ENCODE data around the gene MSLN.
"Not testable (repeated sequence)": the region's sequence is repeated elsewhere in the genome, so short reads cannot be mapped to it uniquely, and the experiment has no call there.

The MSLN gene

DNA sequence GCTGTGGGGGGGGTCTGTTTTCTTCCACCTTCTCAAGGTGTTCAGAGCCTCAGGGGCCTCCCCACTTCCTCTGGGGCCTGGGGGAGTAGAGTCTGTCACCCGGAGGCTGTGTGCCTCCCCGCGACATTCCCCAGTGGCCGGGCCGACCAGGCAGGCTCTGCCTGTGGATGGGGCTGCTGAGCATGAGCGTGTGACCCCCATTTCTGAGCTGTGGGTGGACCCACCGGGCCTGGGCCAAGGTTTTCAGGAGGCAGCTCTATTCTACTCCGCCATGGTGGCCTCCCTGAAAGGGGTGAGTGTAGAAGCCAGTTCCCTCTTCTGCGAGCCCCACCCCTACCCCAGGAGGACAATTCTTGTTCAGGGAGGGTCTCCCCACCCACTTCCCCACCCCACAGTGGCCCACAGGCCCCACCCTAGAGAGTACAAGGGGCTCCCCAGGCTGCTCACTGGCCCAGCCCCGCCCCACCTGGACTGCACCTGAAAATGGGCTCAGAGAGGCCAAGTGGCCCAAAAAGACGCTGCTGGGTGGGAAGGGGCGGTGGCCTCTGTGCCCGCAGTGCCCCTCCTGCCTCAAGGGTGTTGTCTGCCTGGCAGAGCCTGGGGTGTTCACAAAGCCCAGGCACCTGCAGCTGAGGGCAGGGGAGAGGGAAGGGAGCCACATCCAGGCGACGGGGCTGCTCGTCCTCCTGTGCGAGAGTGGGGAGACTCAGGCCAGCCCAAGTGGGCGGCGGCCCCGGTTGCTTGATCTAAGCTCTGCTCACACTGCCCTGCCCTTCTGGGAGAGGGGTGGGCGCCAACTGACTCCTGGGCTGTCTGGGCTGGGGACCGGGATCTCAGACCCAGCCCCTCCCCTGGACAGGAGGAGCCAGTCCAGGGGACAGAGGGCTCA is 1.3 kb downstream of the MSLN start:
- DNase-seq = no peak

DNA sequence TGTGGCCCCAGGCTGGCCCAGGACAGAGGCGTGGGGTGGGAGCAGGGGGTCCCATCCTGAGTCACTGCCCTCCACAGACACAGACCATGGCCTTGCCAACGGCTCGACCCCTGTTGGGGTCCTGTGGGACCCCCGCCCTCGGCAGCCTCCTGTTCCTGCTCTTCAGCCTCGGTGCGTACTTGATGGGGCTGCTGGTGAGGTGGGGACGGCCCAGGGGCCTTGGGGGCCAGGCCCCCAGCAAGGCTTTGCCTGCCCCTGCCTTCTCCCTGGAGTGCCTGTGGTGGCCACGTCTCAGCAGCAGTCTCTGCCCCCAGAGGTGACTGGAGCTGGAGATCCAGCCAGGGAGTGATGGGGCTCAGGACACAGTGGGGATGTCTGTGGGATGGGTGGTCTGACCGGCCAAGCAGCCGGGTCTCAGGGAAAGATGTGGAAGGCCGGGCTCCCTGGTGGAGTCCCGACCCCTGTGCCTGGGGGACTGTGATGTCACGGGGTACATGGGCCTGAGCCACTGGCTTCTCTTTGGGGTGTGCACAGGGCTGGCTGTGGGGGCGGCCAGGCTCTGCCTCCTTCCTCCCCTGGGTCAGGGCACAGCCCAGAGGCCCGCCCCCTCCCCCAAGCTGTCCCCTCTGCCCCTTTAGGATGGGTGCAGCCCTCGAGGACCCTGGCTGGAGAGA is 2.2 kb downstream of the MSLN start:
- DNase-seq = no peak

DNA sequence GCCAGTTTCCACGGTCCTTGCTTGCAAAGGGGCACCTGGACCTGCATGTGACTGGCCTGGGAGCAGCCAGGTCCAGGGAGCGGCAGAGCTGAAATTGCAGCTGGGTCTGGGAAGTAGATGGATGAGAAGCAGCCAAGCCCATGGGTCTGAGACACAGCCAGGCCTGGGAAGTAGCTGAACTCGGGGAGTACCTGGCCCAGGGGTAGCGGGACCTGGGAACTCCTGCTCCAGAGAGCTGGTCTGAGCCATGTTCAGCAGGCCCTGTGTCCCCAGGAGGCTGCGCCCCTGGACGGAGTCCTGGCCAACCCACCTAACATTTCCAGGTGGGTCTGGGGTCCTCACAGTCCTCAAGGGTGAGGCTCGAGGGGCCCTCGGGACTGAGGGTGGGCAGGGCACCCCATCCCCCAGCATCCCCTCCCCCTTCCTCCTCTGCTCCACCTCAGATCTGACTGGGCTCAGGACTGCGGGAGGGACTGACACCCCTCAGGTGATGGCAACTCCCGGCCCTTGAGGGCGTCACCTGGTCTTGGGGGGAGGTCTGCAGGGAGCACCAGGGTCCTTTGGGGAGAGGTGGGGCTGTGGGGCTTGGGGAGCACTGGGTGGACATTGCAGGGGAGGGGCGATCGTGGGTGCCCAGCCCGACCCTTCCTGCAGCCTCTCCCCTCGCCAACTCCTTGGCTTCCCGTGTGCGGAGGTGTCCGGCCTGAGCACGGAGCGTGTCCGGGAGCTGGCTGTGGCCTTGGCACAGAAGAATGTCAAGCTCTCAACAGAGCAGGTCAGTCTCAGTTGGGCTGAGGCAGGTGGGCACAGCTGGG is 3.0 kb downstream of the MSLN start:
- no peak for DNase-seq

DNA sequence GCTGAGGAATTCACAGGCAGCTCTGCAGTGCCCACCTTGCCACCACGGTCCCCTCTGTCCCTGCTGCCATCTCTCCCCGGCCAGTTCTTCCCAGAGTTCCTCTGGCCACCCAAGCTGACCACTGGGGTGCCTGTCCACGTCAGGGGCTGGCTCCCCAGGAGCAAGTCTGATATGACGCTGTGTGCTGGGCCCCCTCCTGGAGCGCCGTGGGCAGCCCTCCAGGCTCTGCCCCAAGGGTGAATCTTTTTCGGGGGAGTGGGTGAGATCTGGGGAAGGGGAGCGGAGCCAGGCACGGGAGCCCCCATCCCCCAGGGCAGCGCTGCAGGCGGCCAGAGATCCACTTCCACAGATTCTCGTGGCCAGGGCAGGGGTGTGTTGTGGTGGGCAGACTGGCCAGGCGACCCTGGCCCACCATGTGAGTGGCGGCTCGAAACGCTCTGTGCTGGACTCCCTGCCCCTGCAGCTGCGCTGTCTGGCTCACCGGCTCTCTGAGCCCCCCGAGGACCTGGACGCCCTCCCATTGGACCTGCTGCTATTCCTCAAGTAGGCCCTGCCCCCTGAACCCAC is 3.7 kb downstream of the MSLN start:
- DNase-seq = no peak

DNA sequence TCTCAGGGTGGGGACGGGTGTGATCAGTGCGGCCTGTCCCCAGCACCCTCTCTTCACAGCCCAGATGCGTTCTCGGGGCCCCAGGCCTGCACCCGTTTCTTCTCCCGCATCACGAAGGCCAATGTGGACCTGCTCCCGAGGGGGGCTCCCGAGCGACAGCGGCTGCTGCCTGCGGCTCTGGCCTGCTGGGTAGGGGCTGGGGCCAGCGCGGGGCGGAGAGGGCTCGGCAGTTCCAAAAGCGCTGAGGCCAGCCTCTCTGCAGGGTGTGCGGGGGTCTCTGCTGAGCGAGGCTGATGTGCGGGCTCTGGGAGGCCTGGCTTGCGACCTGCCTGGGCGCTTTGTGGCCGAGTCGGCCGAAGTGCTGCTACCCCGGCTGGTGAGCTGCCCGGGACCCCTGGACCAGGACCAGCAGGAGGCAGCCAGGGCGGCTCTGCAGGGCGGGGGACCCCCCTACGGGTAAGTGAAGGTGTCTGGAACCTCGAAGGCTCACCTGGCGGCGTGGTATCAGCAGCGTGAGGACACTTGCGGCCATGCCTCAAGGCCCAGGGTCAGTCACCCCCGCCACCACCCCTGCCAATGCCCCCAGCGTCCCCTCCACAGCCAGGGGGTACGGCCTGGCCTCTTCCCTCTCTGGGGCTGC is 4.4 kb downstream of the MSLN start:
- no peak for DNase-seq

DNA sequence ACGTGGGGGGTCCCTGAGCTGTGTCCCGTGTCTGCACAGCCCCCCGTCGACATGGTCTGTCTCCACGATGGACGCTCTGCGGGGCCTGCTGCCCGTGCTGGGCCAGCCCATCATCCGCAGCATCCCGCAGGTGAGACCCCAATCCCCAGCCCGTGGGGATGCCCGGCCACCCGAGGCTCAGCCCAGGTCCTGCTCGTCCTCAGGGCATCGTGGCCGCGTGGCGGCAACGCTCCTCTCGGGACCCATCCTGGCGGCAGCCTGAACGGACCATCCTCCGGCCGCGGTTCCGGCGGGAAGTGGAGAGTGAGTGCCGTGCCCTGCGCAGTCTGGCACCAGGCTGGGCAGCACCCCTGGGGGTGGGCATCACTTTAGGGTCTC is 4.9 kb downstream of the MSLN start:
- no peak for DNase-seq

DNA sequence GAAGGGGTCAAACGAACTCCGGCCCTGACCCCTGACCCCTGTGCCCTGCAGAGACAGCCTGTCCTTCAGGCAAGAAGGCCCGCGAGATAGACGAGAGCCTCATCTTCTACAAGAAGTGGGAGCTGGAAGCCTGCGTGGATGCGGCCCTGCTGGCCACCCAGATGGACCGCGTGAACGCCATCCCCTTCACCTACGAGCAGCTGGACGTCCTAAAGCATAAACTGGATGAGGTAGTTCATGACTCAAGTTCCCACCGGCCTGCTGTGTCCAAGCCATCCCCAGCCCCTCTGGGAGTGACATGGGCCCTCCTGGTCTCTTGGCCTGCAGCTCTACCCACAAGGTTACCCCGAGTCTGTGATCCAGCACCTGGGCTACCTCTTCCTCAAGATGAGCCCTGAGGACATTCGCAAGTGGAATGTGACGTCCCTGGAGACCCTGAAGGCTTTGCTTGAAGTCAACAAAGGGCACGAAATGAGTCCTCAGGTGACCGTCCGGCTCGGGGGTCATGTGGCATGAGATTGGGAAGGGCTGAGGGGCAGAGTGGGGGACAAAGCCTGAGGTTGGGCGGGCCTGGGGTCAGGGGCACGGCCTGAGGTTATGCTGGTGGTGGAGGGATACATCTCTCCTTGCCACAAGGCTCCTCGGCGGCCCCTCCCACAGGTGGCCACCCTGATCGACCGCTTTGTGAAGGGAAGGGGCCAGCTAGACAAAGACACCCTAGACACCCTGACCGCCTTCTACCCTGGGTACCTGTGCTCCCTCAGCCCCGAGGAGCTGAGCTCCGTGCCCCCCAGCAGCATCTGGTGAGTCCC is 5.7 kb downstream of the MSLN start:
- DNase-seq = no peak

DNA sequence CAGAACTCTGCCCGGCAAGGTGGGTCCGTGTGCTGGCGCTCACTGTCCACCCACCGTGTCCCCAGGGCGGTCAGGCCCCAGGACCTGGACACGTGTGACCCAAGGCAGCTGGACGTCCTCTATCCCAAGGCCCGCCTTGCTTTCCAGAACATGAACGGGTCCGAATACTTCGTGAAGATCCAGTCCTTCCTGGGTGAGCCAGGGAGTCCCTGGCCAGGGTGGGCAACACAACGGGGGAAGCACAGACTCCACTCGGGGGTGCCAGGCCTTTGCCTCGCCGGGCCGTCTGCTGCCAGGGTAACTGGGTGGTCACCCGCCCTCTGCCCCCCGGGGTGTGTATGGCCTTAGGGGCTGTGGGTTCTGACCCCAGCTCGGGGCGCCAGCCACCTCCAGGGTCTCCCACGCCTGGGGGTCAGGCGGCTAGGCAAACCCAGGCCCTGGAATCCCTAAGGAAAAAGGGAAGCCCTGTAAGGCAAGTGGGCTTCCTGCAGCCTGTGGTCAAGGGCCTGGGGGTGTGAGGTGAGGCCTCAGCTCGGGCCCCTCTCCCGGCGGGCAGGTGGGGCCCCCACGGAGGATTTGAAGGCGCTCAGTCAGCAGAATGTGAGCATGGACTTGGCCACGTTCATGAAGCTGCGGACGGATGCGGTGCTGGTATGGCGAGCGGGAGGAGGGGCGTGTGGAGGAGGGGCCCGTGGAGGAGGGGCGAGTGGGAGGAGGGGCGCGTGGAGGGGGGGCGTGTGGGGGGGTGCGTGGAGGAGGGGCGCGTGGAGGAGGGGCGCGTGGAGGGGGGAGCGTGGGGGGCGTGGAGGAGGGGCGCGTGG is 6.5 kb downstream of the MSLN start:
- DNase-seq = no peak

DNA sequence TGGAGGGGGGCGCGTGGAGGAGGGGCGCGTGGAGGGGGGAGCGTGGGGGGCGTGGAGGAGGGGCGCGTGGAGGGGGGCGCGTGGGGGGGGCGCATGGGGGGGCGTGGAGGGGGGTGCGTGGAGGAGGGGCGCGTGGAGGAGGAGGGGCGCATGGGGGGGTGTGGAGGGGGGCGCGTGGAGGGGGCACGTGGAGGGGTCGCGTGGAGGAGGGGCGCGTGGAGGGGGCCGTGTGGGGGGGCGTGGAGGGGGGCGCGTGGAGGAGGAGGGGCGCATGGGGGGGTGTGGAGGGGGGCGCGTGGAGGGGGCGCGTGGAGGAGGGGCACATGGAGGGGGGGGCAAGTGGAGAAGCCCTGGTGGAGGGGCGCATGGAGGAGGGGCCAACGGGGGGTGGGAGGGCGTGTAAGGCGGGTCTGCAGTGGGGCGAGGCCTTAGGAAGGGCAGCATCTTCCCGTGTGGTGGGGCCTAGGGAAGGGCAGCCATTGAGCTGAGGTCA is 7.3 kb downstream of the MSLN start:
- no peak for DNase-seq

DNA sequence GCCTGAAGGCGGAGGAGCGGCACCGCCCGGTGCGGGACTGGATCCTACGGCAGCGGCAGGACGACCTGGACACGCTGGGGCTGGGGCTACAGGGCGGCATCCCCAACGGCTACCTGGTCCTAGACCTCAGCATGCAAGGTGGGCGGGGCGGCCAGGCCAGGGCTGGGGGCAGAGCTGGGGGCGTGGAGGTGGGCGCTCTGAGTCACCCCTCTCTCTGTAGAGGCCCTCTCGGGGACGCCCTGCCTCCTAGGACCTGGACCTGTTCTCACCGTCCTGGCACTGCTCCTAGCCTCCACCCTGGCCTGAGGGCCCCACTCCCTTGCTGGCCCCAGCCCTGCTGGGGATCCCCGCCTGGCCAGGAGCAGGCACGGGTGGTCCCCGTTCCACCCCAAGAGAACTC is 7.9 kb downstream of the MSLN start:
- no peak for DNase-seq

DNA sequence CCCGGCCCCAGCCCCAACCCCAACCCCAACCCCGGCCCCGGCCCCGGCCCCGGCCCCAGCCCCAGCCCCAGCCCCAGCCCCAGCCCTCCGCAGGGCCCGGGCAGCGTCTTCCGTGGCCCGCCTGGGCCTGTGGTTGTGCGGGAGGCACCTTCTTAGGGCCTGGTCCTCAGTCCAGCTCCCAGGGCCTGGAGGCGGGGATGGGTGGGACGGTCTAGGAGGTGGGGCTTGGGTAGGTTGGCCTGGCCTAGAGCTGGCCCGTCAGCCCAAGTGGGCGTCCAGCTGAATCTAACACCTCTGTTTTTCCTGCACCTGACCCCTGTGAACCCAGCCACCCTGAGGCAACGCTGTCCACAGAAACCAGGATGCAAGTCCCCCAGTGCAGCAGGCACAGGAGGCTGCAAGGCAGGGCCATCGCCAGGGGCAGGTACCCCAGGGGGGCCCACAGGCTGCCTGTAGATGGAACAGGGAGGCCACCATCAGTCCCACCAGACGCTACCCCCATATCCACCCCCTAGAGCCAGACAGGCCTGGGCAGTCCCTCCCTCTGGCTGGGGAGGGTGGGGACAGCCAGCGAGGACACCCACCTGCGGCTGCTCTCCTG is 8.8 kb downstream of the MSLN start:
- DNase-seq = no peak

DNA sequence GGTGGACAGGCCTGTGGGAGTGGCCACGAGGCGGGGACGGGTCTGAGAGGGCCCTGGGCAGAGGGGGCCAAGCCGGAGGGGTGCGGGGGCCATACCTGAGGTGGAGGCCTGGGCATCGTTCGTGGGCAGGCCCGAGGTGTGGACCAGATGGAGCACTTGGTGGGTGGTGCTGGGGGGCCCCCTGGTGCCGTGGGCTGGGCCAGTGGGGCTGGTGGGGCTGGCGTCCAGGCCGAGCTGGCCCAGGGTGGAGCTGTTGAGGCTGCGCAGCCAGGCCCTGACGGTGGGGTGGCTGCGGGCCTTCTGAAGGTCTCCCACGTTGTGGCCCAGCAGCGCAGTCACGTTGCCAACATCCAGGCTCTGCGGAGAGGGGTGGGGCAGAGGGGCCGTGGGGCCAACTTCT is 9.4 kb downstream of the MSLN start:
- DNase-seq = no peak

DNA sequence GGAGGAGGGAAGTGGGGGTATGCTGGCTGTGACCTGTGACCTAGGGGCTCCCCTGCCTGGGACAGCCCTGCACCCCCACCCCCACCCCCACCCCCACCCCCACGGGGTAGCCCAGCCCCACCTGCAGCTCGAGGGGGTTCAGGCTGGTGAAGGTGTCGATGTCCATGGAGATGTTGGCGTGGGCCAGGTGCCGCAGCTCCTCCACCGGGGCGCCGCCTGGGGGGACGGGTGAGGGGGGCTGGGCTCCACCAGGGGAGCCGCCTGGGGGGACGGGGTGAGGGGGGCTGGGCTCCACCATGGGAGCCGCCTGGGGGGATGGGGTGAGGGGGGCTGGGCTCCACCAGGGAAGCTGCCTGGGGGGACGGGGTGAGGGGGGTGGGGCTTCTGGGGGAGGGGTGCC is 9.9 kb downstream of the MSLN start:
- no peak for DNase-seq

DNA sequence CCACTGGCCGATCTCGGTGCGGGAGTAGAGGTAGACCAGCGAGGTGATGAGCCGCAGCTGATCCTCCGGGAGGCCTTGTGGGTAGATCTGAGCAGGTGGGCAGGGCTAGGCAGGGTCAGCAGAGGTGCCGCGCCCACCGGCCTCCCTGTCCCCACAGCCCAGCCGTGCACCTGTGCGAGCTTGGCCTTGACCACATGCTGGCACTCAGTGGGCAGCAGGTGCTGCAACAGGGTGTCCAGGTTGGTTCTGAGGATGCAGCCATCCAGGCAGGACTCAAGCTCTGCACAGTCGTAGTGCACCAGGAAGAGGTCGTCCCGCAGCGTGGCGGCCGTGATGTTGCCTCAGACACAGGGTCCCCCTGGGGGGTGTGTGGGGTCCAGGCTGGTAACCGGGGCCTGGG is 12.4 kb downstream of the MSLN start:
- DNase-seq = no peak

DNA sequence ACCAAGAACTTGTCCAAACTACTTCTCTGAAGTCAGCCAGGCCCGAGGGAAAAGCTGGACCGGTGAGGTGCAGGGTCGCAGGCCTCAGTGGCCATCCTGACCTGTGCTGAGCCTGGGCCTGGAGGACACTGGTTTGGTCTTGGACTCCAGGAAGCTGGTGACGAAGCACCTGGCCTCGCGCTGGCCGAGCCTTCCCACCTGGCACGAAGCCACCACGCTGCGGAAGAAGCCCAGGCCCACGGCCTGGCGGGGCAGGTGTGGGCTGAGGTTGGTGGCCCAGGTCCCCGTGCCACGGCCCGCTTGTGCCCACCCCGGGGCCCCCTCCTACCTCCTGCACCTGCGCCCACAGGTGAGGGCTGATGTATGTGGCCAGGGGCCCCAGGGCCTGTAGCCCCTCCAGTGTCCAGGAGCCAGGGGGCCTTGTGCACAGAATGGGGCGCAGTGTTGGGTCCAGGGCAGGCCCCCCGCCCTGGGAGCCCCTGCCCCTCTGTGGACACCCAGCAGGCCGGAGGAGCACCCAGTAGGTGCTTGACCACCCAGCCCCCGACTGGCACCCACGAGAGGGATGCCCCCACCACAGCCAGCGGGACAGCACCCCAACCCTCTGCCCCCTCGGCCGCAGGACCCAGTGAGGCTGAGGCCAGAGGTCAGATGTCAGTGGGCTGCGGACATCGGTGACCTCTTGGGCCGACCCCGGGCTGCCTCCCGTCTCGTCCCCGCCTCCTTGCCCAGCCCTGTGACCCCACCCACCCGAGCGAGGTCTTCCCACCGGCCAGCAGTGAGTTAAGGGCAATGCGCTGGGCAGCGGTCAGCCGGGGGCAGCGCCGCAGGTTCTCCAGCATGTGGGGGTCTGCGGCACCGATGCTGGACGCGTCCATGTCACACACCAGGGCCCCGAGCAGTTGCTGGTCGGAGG is 13.8 kb downstream of the MSLN start:
- no peak for DNase-seq

DNA sequence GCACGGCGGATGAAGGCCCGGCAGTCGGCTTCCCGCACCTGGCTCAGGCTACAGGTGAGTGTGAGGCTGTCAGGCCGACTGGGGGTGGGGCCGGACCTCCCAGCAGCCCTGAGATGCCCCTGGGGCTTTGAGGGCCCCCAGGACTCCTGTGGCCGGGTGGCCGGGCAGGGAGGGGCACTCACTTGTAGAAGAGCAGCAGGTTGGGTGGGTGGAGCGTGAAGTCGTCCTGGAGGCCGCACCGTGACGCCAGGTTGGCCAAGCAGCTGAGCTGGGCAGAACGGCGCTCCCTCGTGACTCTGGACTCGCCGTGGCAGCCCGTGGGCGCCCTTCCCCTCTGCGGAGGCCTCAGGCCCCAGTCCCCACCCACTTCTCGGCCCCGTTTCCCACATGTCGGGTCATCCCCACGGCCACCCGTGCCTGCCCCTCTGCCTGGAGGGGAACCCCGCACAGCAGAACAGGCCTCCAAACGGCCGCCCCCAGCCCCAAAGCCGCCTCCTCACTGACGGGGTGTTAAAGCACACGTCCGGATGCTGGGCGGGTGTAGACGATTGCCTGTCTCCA is 14.8 kb downstream of the MSLN start:
- no peak for DNase-seq

DNA sequence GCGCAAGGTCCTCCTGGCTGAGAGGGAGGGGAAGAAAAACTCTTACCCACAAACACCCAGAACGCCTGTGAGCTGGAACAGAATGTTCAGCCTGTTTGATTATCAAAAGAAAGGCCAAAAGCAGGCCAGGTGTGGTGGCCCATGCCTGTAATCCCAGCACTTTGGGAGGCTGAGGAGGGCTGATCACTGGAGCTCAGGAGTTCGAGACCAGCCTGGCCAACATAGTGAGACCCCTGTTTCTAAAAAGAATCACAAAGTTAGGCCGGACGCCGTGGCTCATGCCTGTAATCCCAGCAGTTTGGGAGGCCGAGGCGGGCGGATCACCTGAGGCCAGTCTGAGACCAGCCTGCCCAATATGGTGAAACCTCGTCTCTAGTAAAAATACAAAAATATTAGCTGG is 15.8 kb downstream of the MSLN start:
- DNase-seq = not testable (repeated sequence)

DNA sequence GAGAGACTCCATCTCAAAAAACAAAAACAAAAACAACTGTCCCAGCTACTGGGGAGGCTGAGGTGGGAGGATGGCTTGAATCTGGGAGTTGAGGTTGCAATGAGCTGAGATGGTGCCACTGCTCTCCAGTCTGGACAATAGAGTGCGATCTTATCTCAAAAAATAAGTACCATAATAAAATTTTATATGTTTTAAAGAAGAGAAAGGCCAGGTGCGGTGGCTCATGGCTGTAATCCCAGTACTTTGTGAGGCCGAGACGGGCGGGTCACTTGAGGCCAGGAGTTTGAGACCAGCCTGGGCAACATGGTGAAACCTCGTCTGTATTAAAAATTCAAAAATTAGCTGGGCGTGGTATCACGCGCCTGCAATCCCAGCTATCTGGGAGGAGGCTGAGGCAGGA is 16.3 kb downstream of the MSLN start:
- DNase-seq = no peak

DNA sequence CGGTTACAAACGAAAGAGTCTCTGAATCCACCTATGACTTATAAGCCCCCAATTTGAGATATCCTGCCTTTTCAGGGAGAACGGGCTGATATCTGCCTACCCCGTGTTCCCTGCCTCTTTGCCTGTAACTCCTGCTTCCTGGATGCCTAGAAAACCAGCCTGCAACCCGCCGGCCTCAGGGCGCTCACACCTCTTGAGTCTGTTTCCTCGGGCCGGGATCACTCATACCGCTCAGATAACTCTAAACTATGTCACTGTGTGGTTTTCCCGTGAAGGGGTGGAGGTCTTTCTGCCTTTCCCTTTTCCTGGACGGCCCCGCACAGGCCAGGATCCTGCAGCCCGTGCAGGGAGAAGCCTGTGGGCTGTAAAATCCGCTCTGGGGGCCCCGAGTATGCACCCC is 17.3 kb downstream of the MSLN start:
- no peak for DNase-seq
